GM03348 (cell line): Measurements from ENCODE around the gene ITPR3.

ENCODE experiments used
- DNase-seq: peaks from one replicate; pipeline ENCODE4 v3.0.0; 2012; ENCODE audit warnings: low spot score

The ITPR3 gene

DNA sequence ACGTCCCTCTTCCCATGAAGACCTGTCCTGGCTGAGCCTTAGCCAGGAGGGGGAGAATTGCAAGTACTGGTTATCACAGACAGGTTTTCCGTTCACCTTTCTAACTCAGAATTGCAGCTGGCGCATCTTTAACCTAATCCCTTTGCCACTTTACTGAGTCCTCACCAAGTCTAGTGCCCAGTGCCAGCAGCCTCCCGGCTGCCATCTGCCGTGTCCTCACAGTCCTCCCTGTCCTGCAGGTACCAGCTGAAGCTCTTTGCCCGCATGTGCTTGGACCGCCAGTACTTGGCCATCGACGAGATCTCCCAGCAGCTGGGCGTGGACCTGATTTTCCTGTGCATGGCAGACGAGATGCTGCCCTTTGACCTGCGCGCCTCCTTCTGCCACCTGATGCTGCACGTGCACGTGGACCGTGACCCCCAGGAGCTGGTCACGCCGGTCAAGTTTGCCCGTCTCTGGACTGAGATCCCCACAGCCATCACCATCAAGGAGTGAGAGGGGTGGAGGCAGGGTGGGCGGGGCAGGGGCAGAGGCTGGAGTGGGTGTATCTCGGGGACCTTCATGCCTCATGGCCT lies 49.1 kb downstream of the ITPR3 start:
- no peak for DNase-seq

DNA sequence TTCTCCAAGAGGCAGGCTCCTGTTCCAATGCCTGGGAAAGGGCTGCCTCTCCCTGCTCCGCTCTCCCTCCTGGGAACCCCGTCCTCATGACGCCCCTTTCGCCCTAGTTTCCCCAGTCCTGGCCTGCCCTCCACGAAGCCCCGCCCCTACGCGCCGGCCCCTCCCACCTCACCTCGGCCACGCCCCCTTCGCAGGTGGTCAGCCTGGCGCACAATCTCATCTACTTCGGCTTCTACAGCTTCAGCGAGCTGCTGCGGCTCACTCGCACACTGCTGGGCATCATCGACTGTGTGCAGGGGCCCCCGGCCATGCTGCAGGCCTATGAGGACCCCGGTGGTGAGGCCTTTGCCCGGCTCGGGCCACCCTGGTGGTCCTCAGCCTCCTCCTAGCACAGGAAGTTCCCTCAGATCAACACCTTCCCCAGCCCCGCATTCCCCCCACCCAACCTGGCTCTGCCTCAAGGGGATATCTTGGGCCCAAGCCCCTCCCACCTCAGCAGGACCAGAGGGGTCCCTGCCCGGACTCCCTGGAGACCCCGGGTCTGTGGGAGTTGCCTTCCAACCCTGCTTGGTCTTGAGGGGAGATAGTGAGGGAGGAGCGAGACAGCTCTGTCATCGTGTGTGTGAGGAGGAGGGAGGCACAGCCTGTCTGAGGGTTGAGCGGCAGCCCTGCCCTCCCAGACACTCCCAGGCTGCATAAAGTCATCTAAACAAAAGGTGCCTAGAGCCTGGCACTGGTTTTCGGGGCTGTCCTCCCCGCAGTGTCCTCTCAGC lies 50.0 kb downstream of the ITPR3 start:
- DNase-seq = no peak

DNA sequence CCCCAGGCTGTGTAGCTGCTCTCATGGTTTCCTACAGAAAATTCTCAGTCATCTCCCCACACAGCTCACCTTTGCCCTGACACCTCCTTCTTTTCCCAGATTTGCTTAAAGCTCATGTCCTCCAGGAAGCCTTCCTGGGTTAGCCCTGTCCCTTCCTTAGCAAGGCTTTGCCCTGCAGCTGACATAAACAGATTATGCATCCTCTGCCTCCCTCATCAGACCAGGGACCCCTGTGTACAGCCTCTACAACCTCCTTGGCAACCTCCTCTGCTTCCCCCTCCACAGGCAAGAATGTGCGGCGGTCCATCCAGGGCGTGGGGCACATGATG lies 50.6 kb downstream of the ITPR3 start:
- DNase-seq = no peak

DNA sequence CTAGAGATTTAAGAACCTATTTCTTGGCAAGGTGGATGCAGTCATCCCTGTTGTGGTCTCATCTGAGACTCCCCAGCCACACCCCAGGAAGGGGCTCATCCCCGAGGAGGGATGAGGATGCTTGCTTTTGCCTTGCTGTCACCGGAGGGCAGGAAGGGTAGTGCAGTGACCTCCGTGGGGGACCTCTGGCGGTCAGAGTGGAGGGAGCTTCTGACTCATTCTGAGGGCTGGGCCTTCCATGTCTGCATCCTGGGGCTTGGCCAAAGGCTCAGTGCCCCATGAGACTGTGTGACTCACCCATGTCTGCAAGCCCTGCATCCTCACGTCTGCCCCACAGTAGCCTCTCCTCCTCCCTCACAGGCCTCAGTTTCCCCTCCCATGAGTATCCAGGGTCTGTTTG lies 51.7 kb downstream of the ITPR3 start:
- peak; percentile 97 for DNase-seq

DNA sequence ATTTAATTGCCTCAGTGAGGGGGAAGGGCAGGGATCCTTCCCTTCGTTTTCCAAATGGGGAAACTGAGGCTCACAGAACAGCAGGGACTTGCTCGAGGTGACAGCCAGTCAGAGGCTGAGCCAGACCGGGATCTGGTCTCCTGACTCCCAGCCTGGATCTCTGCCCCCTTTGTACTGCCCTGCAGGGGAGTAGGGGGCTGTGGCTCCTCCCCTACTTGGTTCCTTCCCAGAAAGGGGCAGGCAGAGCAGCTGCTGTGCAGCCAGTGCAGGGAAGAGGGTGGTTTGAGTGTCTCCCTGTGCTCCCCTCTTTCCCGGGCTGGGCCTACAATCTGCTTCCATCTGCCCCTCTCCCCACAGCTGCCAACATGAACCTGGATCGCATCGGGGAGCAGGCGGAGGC lies 52.7 kb downstream of the ITPR3 start:
- DNase-seq = no peak

DNA sequence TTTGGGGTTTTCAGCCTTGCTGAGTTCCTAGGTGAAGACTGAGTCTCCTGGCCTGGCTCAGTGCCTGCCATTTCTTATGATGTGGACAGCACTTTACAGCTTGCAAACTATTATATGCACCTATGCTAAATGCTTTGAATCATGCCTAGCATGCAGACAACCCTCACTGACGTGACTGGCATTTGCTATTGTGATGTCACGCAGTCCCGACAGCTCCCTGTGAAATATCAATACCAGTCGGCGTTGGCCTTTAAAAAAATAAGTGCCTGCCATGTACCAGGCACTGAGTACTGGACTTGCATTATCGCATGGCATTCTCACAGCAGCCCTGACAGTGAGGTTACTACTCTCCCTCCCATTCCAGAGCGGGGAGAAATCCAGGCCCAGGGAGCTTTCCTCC lies 54.8 kb downstream of the ITPR3 start:
- no peak for DNase-seq

DNA sequence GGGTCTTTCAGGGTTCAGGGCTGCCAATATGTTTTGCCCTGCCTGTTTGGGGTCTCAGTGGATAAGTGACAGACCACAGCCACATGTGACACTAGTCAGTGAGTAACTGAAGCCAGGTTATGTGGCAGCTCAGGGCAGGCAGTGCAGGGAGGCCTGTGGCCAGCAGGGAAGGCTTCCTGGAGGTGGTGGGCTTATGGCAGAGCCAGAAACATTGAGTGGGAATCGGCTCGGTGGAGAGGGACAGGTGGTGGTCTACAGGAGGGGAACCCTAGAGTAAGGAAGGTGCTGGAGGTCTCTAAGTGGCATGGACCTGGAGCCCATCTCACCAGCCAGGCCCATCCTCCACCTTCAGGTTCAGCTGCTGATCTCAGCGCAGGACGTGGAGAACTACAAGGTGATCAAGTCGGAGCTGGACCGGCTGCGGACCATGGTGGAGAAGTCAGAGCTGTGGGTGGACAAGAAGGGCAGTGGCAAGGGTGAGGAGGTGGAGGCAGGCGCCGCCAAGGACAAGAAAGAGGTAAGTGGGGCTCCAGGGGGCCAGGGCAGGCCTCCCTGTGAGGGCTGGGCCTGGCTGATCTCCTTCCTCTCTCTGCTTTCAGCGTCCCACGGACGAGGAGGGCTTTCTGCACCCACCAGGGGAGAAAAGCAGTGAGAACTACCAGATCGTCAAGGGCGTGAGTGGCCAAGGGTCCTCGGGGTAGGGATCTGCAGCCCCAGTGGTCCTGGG lies 55.5 kb downstream of the ITPR3 start:
- no peak for DNase-seq

DNA sequence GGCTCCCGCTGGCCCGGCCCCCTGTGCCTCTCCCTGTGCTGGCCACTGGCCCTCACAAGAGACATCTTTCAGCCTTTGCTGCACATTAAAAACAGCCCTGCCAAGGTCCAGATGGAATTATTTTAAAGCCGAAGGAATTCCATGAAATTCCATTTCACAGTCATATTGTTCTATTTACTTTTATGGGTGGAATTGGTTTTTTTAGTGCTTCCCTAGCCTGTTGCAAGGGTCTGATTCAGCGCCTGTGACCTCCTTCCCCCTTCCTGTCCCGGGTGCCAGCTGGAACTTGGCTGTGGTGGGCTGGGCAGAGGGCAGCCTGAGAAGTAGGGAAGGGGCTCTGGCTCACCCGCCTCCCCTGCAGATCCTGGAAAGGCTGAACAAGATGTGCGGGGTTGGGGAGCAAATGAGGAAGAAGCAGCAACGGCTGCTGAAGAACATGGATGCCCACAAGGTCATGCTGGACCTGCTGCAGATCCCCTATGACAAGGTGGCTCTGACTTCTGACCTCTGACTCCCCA lies 56.1 kb downstream of the ITPR3 start:
- peak; percentile 81 for DNase-seq

DNA sequence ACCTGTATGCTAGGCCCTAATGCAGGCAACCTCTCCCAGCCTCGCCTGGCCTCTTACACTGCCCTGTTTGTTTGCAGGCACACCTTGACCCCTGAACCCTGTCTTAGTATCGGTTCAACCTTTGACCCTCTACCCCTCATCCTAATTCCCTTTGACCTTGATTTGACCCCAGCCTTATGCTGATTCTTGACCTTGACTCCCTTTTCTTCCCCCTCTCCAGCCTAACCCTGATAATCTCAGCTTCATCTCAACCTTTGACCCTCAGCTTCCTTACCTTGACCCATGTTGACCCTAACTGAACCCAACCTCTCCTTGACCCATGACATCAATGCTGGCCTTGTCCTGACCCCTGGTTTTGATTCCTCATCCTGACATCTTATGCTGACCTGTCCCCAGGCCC lies 56.6 kb downstream of the ITPR3 start:
- DNase-seq = no peak

DNA sequence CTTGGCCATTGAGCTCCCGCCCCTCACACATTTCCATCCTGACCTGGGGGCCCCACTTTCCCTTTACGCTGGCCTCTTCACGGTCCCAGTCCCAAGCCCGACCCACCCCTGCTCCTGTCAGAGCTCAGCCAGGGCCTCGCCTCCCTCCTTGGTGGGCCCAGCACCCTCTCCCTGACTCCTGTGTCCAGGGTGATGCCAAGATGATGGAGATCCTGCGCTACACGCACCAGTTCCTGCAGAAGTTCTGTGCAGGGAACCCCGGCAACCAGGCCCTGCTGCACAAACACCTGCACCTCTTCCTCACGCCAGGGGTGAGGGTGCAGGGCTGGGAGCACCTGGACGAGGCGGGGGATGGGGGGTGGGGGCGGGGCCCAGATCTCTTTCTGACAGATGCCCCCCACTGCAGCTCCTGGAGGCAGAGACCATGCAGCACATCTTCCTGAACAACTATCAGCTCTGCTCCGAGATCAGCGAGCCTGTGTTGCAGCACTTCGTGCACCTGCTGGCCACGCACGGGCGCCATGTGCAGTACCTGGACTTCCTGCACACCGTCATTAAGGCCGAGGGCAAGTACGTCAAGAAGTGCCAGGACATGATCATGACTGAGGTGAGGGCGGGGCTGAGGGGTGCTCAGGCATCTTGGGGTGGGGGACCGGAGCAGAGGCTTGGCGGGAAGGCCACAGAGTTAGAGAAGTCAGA lies 57.3 kb downstream of the ITPR3 start:
- DNase-seq = no peak

DNA sequence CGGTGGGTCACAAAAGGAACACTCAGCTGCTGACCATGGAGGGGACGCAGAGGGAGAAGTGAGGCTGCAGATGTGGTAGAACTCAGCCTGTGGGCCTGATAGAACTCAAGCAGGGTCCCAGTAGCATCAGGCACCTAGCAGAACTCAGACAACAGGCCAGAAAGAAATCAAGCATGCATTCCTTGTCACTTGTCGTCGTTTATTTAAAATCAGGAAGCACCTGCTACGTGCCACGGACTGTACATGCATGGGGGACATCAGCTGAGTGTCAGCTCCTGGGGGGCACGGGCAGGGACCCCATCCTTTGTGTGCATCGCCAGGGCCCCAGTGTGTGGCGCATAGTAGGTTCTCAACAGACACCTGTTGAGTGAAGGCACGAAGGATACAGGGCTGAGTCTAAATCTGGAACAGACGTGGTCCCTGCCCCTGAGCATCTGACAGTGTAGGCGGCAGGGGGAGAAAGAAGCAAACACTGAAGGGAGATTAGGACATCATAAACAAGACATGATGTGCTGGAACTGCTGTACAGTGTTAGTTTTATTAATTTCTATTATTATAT lies 57.9 kb downstream of the ITPR3 start:
- no peak for DNase-seq

DNA sequence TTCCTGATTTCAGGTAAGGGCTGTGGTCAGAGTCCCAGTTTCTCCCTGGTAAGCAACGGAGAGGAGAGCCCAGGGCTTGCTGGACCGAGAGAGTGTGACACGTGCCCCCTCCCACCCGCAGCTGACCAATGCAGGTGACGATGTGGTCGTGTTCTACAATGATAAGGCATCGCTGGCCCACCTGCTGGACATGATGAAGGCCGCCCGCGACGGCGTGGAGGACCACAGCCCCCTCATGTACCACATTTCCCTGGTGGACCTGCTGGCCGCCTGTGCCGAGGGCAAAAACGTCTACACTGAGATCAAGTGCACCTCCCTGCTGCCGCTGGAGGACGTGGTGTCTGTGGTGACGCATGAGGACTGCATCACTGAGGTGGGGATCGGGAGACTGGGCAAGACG lies 58.6 kb downstream of the ITPR3 start:
- DNase-seq = no peak

DNA sequence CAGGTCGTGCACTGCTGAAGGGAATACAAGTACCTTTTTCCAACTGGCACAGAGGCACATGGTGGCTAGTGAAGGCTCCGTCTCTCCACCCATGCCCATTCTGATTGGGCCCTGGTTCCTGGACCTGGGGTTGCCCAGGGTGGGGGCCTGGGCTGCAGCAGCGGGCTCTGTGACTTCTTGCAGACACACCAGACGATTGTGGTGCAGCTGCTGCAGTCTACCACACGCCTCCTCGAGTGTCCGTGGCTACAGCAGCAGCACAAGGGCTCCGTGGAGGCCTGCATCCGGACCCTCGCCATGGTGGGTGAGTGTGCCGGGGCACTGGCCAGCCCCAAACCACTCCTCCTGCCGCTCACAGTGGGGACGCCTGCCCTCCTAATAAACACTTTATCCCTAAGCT lies 61.2 kb downstream of the ITPR3 start:
- DNase-seq = no peak

DNA sequence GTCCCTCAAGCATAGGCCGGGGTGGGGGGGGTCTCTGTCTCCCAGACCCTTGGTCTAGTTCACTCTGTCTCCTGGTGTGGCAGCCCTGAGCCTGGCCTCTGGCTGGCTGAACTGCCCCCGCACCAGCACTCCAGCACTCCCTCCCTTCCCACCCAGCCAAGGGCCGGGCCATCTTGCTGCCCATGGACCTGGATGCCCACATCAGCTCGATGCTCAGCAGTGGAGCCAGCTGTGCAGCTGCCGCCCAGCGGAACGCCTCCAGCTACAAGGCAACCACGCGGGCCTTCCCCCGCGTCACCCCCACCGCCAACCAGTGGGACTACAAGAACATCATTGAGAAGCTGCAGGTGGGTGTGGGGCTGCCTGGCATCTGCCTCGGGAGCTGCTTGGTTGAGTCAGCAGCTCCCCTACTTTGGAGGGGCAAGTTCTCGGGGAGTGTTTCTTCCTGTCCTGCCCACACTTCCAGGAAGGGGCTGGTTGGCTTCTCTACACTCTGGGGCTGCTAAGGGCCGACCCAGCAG lies 62.0 kb downstream of the ITPR3 start:
- DNase-seq = no peak

DNA sequence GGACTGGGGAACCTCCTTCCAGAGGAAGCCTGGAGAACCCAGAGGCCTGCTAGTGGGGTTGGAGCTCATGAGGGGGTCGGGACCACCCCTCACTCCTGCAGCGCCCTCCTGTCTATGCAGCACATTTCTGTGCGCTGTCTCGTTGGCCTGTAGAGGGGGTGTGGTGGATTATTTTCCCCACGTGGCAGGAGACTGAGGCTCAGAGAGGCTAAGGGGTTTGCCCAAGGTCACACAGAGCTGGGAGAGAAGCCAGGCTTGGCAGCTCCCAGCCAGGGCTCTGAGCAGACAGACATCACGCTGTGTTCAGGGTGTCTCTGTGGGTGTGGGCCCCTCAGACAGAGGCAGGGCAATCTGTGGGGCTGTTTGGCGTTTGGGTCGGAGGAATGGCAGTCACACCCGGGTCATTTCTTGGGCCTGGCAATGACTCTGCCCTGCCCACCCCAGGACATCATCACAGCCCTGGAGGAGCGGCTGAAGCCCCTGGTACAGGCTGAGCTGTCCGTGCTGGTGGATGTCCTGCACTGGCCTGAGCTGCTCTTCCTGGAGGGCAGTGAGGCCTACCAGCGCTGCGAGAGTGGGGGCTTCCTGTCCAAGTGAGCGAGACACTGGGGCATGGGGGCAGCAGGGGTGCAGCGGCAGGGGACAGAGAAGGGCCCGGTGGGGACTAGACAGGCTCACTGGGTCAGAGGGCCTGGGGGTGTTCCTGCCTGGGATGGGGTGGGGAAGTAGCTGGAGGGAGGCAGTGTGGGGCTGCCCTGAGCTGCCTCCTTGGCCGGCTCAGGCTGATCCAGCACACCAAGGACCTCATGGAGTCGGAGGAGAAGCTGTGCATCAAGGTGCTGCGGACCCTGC lies 62.7 kb downstream of the ITPR3 start:
- no peak for DNase-seq

DNA sequence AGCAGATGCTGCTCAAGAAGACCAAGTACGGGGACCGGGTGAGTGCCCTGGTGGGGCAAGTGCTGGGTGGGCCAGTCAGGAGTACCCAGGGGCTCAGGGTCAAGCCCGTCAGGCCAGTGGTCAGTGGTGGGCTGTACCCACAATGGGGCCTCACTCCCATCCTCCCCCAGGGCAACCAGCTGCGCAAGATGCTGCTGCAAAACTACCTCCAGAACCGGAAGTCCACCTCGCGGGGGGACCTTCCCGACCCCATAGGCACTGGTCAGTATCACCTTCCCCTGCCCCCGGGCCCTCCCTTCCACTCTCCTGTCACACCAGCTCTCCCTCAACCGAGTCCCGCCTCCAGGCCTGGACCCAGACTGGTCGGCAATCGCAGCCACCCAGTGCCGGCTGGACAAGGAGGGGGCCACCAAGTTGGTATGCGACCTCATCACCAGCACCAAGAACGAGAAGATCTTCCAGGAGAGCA lies 63.3 kb downstream of the ITPR3 start:
- no peak for DNase-seq

DNA sequence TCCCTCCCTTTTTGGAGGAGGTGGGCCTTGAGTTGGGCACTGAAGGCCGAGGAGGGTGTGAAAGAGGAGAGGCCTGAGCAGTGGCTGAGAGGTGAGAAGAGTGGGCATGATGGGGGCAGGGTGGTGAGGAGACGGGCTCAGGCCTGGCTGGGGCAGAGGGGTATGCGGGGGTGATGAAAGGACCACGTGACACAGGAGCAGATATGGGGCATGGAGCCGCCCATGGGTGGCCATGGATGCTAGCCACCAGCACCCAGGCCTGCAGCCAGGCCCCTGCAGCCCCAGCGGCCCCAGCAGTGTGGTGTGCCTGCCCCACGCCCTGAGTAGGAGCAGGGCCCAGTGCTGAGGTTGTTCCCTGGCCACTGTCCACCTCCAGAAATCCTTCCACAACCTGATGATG lies 63.9 kb downstream of the ITPR3 start:
- DNase-seq = no peak

DNA sequence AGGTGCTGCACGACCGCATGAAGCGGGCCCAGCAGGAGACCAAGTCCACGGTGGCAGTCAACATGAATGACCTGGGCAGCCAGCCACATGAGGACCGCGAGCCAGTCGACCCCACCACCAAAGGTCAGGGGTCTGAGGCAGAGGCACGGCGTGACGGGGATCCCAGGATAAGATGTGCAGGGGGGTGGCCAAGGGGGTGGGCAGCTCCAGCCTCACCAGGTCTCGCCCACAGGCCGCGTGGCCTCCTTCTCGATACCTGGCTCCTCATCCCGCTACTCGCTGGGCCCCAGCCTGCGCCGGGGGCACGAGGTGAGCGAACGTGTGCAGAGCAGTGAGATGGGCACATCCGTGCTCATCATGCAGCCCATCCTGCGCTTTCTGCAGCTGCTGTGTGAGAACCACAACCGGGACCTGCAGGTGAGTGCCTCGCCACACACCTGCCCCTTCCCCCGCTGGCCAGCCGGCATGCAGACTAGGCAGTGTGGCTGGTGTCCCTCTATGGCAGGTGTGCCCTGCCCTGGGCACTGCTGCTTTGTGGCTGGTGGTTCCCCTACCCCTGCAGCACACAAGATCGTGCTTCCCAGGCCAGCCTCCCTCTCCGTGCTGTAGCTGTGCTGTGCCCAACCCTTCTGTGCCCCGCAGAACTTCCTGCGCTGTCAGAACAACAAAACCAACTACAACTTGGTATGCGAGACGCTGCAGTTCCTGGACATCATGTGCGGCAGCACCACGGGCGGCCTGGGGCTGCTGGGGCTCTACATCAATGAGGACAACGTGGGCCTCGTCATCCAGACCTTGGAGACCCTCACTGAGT lies 64.5 kb downstream of the ITPR3 start:
- DNase-seq = no peak

DNA sequence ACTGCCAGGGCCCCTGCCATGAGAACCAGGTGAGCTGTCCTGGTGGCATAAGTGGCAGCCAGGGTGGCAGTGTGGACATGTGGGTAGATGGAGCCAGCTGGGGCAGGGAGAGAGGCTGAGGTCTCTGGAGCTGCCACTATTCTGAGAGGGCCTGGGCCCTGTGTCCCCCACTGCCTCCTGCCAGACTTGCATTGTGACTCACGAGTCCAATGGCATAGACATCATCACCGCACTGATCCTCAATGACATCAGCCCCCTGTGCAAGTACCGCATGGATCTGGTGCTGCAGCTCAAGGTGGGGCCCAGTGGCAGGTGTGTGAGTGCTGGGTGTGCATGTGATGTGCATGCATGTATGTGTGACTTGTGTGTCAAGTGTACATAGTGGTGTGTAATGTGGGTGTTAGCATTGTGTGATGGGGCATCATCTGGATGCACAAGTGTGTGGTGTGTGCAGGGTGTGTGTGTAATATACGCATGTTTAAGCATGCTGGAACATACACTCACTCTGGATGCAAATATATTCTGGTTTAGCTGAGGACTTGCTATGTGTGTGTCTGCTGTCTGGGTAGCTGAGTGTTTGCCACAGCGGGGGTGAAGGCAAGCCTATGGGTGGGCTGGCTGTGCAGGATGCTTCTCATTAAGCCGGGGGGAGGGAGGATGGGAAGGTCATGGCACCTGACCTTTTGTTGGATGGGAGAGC lies 65.3 kb downstream of the ITPR3 start:
- no peak for DNase-seq
